Right lobe of liver (tissue), 4 donors: ENCODE data around the gene EMC7.
"Not testable (repeated sequence)": the region's sequence is repeated elsewhere in the genome, so short reads cannot be mapped to it uniquely, and the experiment has no call there.

Experiments used
- POLR2A ChIP-seq: fragments of 450-650 bp; IDR thresholded peaks from one replicate; pipeline ENCODE4 v1.6.1; 2017; ENCODE audit warnings: antibody characterized with exemption, mild to moderate bottlenecking
- TF ChIP-seq, protein P1 (sequence below), 4 donors: fragments of 200-600 bp in 3 of 4; fragments of 450-650 bp in 1 of 4; IDR thresholded peaks; one replicate each; pipeline versions ENCODE4 v1.5.1 to v1.8.0; 2016 to 2022; ENCODE audit warnings: antibody characterized with exemption in 4 of 4, mild to moderate bottlenecking in 2 of 4
- donor health status: DM: no; HTN: no; CAD: no.
- donor health status: DM: no; HTN: no; CAD: no.
- donor health status: DM: no; HTN: yes; CAD: no.

DNA sequence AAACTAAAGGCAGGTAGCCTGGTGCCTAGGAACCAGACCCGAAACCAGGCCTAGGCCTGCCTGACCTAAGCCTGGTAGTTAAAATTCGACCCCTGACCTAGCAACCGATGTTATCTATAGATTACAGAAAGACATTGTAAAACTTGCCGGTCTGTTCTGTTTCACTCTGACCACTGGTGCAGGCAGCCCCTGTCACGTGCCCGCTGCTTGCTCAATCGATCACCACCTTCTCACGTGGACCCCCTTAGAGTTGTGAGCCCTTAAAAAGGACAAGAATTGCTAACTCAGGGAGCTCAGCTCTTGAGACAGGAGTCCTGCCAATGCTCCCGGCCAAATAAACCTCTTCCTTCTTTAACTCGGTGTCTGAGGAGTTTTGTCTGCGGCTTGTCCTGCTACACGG, 20.1 kb upstream of the EMC7 start:
- TF ChIP-seq, protein P1, sequence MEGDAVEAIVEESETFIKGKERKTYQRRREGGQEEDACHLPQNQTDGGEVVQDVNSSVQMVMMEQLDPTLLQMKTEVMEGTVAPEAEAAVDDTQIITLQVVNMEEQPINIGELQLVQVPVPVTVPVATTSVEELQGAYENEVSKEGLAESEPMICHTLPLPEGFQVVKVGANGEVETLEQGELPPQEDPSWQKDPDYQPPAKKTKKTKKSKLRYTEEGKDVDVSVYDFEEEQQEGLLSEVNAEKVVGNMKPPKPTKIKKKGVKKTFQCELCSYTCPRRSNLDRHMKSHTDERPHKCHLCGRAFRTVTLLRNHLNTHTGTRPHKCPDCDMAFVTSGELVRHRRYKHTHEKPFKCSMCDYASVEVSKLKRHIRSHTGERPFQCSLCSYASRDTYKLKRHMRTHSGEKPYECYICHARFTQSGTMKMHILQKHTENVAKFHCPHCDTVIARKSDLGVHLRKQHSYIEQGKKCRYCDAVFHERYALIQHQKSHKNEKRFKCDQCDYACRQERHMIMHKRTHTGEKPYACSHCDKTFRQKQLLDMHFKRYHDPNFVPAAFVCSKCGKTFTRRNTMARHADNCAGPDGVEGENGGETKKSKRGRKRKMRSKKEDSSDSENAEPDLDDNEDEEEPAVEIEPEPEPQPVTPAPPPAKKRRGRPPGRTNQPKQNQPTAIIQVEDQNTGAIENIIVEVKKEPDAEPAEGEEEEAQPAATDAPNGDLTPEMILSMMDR (IDR thresholded peaks at IDR 0.05): not testable (repeated sequence)
- TF ChIP-seq POLR2A: not testable (repeated sequence)
